Small intestine (tissue), 7 donors: Measurements from ENCODE around the gene SPECC1. TPM values are rescaled to one million over a fixed set of nuclear protein-coding genes. Genes with fewer than 3 reads are reported as not detected.
A peak's percentile ranks its signal among the peaks of the same experiment; 100 is the strongest.

Experiments
- DNase-seq, 2 donors: peaks; one replicate each; pipeline versions ENCODE4 v3.0.0 to v3.0.0-alpha.2; 2013
- FAIRE-seq: peaks from 2 replicates; lab custom pipeline; 2012; peaks lifted over from hg19 to GRCh38; lab: Jason Lieb, UNC
- H3K27ac ChIP-seq, 3 donors: one replicate each; pipeline ENCODE4 v1.5.1; 2013; ENCODE audit warnings: low read length in 2 of 3, mild to moderate bottlenecking in 2 of 3, control low read depth in 1 of 3, inconsistent platforms in 1 of 3, low read depth in 1 of 3, moderate library complexity in 1 of 3
- H3K27me3 ChIP-seq, 3 donors: one replicate each; pipeline ENCODE4 v1.6.1; 2013; ENCODE audit warnings: low read length in 3 of 3, inconsistent platforms in 1 of 3; ENCODE audit not compliant: control insufficient read depth in 3 of 3, insufficient read depth in 3 of 3
- H3K36me3 ChIP-seq, 3 donors: one replicate each; pipeline ENCODE4 v1.6.1; 2013; ENCODE audit warnings: low read length in 3 of 3, inconsistent platforms in 1 of 3, low read depth in 1 of 3, mild to moderate bottlenecking in 1 of 3, moderate library complexity in 1 of 3; ENCODE audit not compliant: control insufficient read depth in 3 of 3, insufficient read depth in 2 of 3
- H3K4me1 ChIP-seq, 3 donors: one replicate each; pipeline ENCODE4 v1.6.1; 2013; ENCODE audit warnings: low read length in 2 of 3, inconsistent platforms in 1 of 3, low read depth in 1 of 3, mild to moderate bottlenecking in 1 of 3, moderate library complexity in 1 of 3; ENCODE audit not compliant: control insufficient read depth in 3 of 3, insufficient read depth in 2 of 3
- H3K4me3 ChIP-seq, 3 donors: one replicate each; pipeline ENCODE4 v1.5.1; 2013; ENCODE audit warnings: low read length in 3 of 3, control low read depth in 1 of 3, inconsistent platforms in 1 of 3, low read depth in 1 of 3, mild to moderate bottlenecking in 1 of 3, moderate library complexity in 1 of 3
- H3K9me3 ChIP-seq, 2 donors: one replicate each; pipeline ENCODE4 v1.6.1; 2013; ENCODE audit warnings: low read depth in 1 of 2, low read length in 1 of 2; ENCODE audit not compliant: control insufficient read depth in 2 of 2, insufficient read depth in 1 of 2
- WGBS, 3 donors: extraction: QIAGEN DNeasy Blood & Tissue Kit; methylation state at CpG; one replicate each; pipeline ENCODE4 v1.1.7; 2013; 5-methylcytosine and 5-hydroxymethylcytosine counted together
- polyA plus RNA-seq, 4 donors: library from polyadenylated mRNA; stranded (reverse) in 3 of 4; unstranded in 1 of 4; fragments of 200-250 nt in 3 of 4; fragments of 120-200 nt in 1 of 4; gene quantifications; one replicate each; pipeline versions ENCODE4 v1.2.1 to v1.2.3, GENCODE V29; 2013
- donor health status: healthy with polysubstance abuse.
- donor health status: control.
- donor health status: control.
- donor health status: Bipolar disorder and iron deficiency.
- donor health status: healthy.

The SPECC1 gene
- polyA plus RNA-seq, 4 donors, result 13.7 to 38.9 (median 32.8) TPM

GRCh38 chr17:20242271-20242670, 233.1 kb downstream of the SPECC1 start:
- H3K27me3 ChIP-seq, result no peaks in the 10 kb centered on the region
- H3K27ac ChIP-seq, result no peak overlapping the region
- no peaks in the 10 kb centered on the region for H3K9me3 ChIP-seq
- 95 to 98% (median 97%) methylated on average over 3 of the region's 3 CpGs for WGBS, 3 donors
- H3K4me1 ChIP-seq, result no peaks in the 10 kb centered on the region
- DNase-seq (no peak), FAIRE-seq (no peak)
- H3K36me3 ChIP-seq, result peaks cover 0 to 6% (median 6%) of the 10 kb centered on the region in 3 donors
- no peak overlapping the region for H3K4me3 ChIP-seq

- FAIRE-seq (no peak), DNase-seq (no peak)
- no peaks in the 10 kb centered on the region for H3K4me1 ChIP-seq
- peaks cover 0 to 6% (median 0%) of the 10 kb centered on the region in 3 donors for H3K36me3 ChIP-seq
- WGBS, 3 donors, result 79 to 93% (median 86%) methylated on average over 1 of the region's 1 CpG
- no peak overlapping the region for H3K4me3 ChIP-seq
- H3K27me3 ChIP-seq, result no peaks in the 10 kb centered on the region
- no peak overlapping the region for H3K27ac ChIP-seq
- no peaks in the 10 kb centered on the region for H3K9me3 ChIP-seq
Measured at GRCh38 chr17:20243524-20243923, 234.4 kb downstream of the SPECC1 start.

GRCh38 chr17:20244671-20245070, 235.5 kb downstream of the SPECC1 start:
- 29 to 57% (median 47%) methylated on average over 1 of the region's 1 CpG for WGBS, 3 donors
- H3K9me3 ChIP-seq, result peaks cover 0 to 4% of the 10 kb centered on the region in 2 donors
- FAIRE-seq (no peak), DNase-seq (peak; percentile 24 to 34)
- H3K4me3 ChIP-seq, result no peak overlapping the region
- H3K36me3 ChIP-seq, result peaks cover 0 to 8% (median 0%) of the 10 kb centered on the region in 3 donors
- H3K27ac ChIP-seq, result no peak overlapping the region
- no peaks in the 10 kb centered on the region for H3K4me1 ChIP-seq
- H3K27me3 ChIP-seq, result no peaks in the 10 kb centered on the region

- 87 to 96% (median 91%) methylated on average over 1 of the region's 1 CpG for WGBS, 3 donors
- Histone ChIP-seq H3K4me1 (no peaks in the 10 kb centered on the region), H3K36me3 (peaks cover 0 to 8% (median 0%) of the 10 kb centered on the region in 3 donors), H3K27me3 (no peaks in the 10 kb centered on the region), H3K27ac (no peak overlapping the region), H3K9me3 (peaks cover 0 to 4% of the 10 kb centered on the region in 2 donors), H3K4me3 (no peak overlapping the region)
- DNase-seq, result no peak
- FAIRE-seq, result no peak
Measured at GRCh38 chr17:20246692-20247091, 237.5 kb downstream of the SPECC1 start.

GRCh38 chr17:20253323-20253722, 244.2 kb downstream of the SPECC1 start:
- Histone ChIP-seq H3K4me1 (no peaks in the 10 kb centered on the region), H3K27ac (no peak overlapping the region), H3K9me3 (peaks cover 0 to 4% of the 10 kb centered on the region in 2 donors), H3K4me3 (no peak overlapping the region), H3K27me3 (no peaks in the 10 kb centered on the region), H3K36me3 (peaks cover 2 to 11% (median 3%) of the 10 kb centered on the region in 3 donors)
- no peak for FAIRE-seq
- 85 to 91% (median 88%) methylated on average over 7 of the region's 7 CpGs for WGBS, 3 donors
- no peak for DNase-seq

GRCh38 chr17:20254541-20254940, 245.4 kb downstream of the SPECC1 start:
- 85 to 92% (median 87%) methylated on average over 2 of the region's 2 CpGs for WGBS, 3 donors

GRCh38 chr17:20256144-20256543, 247.0 kb downstream of the SPECC1 start:
- 86 to 97% (median 91%) methylated on average over 2 of the region's 2 CpGs for WGBS, 3 donors

More at GRCh38 chr17:20254541-20254940, 245.4 kb downstream of the SPECC1 start:
- no peak overlapping the region for H3K27ac ChIP-seq
- H3K27me3 ChIP-seq, result no peaks in the 10 kb centered on the region
- DNase-seq (no peak), FAIRE-seq (no peak)
- no peak overlapping the region for H3K4me3 ChIP-seq
- no peaks in the 10 kb centered on the region for H3K9me3 ChIP-seq
- peaks cover 2 to 11% (median 5%) of the 10 kb centered on the region in 3 donors for H3K36me3 ChIP-seq
- H3K4me1 ChIP-seq, result no peaks in the 10 kb centered on the region

GRCh38 chr17:20257008-20257407, 247.8 kb downstream of the SPECC1 start:
- no peak overlapping the region for H3K27ac ChIP-seq
- H3K27me3 ChIP-seq, result no peaks in the 10 kb centered on the region
- no peaks in the 10 kb centered on the region for H3K4me1 ChIP-seq
- DNase-seq (no peak), FAIRE-seq (no peak)
- WGBS, 3 donors, result 79 to 85% (median 81%) methylated on average over 1 of the region's 1 CpG
- H3K36me3 ChIP-seq, result peaks cover 2 to 18% (median 5%) of the 10 kb centered on the region in 3 donors
- H3K4me3 ChIP-seq, result no peak overlapping the region
- H3K9me3 ChIP-seq, result no peaks in the 10 kb centered on the region

More at GRCh38 chr17:20256144-20256543, 247.0 kb downstream of the SPECC1 start:
- H3K27ac ChIP-seq, result no peak overlapping the region
- H3K9me3 ChIP-seq, result no peaks in the 10 kb centered on the region
- no peaks in the 10 kb centered on the region for H3K27me3 ChIP-seq
- H3K4me3 ChIP-seq, result no peak overlapping the region
- peaks cover 2 to 18% (median 5%) of the 10 kb centered on the region in 3 donors for H3K36me3 ChIP-seq
- DNase-seq, result no peak
- no peaks in the 10 kb centered on the region for H3K4me1 ChIP-seq
- FAIRE-seq, result no peak

- Histone ChIP-seq H3K27me3 (no peaks in the 10 kb centered on the region), H3K27ac (no peak overlapping the region), H3K4me1 (no peaks in the 10 kb centered on the region), H3K9me3 (no peaks in the 10 kb centered on the region), H3K4me3 (no peak overlapping the region), H3K36me3 (peaks cover 2 to 18% (median 5%) of the 10 kb centered on the region in 3 donors)
- 92 to 95% (median 92%) methylated on average over 3 of the region's 3 CpGs for WGBS, 3 donors
- FAIRE-seq (no peak), DNase-seq (no peak)
Measured at GRCh38 chr17:20257798-20258197, 248.6 kb downstream of the SPECC1 start.
